Vagina (tissue), 2 donors: Measurements from ENCODE around the gene ADGRL2.

Source experiments
- POLR2A ChIP-seq, 2 donors: fragments of 450-650 bp; IDR thresholded peaks; one replicate each; pipeline ENCODE4 v1.6.1; 2017; ENCODE audit warnings: antibody characterized with exemption in 2 of 2, mild to moderate bottlenecking in 2 of 2, moderate library complexity in 2 of 2
- POLR2AphosphoS5 ChIP-seq, 2 donors: sonication (generic); formaldehyde crosslinking; IDR thresholded peaks; one replicate each; pipeline ENCODE4 v1.9.0; 2017; ENCODE audit warnings: antibody characterized with exemption in 2 of 2, mild to moderate bottlenecking in 2 of 2, low read depth in 1 of 2; ENCODE audit not compliant: insufficient read depth in 1 of 2
- TF ChIP-seq, protein P1 (sequence below), 3 experiments: fragments of 450-650 bp in 2 of 3; fragments of 200-600 bp in 1 of 3; sonication (generic) in 1 of 3; IDR thresholded peaks; one replicate each; pipeline ENCODE4 v1.5.1; 2017 to 2019; ENCODE audit warnings: antibody characterized with exemption in 3 of 3, mild to moderate bottlenecking in 2 of 3, moderate library complexity in 2 of 3

DNA sequence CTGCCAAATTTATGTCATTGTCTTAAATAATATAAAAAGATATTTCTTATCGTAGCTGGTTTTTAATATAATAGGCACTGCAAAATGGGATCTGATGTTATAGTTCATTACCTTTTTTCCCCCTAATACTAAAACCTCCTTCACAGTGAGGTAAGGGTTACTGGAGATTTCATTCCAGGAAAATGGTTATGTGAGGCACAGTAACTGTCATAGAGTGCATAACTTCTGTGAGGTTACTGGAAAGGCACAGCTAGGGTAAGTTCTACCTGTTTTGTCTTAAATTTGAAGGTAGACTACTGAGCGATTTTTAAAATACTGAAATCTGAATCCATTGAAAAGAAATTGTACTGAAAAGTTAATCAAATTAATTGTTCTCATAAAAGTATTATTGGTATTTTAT is 13.0 kb downstream of the ADGRL2 start:
- TF ChIP-seq, protein P1, sequence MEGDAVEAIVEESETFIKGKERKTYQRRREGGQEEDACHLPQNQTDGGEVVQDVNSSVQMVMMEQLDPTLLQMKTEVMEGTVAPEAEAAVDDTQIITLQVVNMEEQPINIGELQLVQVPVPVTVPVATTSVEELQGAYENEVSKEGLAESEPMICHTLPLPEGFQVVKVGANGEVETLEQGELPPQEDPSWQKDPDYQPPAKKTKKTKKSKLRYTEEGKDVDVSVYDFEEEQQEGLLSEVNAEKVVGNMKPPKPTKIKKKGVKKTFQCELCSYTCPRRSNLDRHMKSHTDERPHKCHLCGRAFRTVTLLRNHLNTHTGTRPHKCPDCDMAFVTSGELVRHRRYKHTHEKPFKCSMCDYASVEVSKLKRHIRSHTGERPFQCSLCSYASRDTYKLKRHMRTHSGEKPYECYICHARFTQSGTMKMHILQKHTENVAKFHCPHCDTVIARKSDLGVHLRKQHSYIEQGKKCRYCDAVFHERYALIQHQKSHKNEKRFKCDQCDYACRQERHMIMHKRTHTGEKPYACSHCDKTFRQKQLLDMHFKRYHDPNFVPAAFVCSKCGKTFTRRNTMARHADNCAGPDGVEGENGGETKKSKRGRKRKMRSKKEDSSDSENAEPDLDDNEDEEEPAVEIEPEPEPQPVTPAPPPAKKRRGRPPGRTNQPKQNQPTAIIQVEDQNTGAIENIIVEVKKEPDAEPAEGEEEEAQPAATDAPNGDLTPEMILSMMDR (IDR thresholded peaks at IDR 0.05) = no peak
- TF ChIP-seq POLR2A (IDR thresholded peaks at IDR 0.05) (no peak), POLR2AphosphoS5 (IDR thresholded peaks at IDR 0.05; ENCODE audit: insufficient read depth in 1 of 2, low read depth in 1 of 2) (no peak)
